HG02981 (cell line): ENCODE measurements around the gene TMEM245.
"Not testable (repeated sequence)": the region's sequence is repeated elsewhere in the genome, so short reads cannot be mapped to it uniquely, and the experiment has no call there.

Experiments used
- ATAC-seq: cut with Tn5 transposase; IDR thresholded peaks from one replicate; pipeline ENCODE4 v1.9.1; 2021; ENCODE audit warnings: mild to moderate bottlenecking, moderate library complexity; ENCODE audit not compliant: unreplicated experiment

Gene TMEM245

DNA sequence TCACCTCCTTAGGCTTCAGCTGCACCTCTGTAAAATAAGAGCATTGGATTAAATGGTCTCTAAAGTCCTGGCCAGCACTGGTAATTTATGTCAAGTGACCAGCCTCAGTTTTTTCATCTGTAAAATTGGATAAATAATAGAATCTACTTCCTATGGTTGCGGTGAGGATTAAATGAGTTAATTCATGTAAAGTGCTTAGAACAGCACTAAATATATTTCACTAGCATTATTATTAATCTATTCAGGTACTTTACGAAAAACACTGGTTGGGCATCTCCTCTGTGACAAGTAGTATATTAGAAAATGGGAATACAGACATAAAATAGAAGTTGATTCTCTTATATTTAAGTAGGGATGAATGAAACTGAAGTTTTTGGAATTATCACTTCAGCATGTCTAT is 13.8 kb upstream of the TMEM245 start:
- ATAC-seq: no peak

DNA sequence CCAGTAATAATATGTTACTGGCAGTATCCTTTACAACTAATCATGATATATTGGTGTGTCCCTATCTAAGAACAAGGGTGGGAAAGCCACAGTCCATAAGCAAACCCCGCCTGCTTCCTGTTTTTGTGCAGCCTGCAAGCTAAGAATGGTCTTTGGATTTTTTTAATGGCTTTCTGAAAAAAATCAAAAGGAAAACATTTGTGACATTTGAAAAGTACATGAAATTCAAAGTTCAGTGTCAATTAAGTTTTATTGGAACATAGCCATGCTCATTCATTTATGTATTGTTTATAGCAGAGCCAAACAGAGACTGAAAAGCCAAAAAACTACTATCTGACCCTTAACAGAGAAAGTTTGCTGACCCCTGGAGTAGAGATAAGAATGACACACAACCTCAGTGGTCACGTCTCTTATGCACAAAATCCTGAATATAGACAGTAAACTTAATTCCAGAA is 12.8 kb upstream of the TMEM245 start:
- no peak for ATAC-seq

DNA sequence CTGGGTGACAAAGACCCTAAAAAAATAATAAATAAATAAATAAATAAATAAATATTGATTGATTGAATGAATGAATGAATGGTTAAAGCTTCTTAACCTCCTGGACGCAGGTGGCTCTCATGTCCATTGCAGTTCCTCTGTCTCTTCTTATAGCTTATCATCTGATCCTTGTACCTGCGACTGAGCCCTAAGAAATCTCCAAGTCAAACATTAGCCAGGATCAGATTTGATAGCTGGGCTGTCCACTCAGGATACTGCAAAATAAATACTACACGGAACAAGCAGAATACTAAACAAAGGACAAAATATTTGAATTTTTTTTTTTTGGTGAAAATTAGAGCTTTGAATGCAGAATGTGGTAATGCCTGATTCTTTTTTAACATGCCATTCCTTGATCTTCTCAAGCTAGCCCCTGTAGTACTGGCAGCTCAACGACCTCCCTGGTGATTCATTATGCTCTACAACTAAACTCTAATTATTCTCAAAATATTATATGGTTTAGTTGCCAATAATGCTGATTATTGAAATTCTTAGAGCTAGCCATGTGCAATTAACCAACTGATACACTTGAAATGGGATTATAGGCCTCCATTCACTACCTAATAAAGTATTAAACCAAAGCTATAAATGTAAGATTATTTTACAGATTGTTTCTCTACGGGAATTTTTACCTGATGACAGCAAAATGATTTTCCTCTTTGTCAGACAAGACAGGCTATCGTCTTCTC is 9.9 kb upstream of the TMEM245 start:
- ATAC-seq: no peak

DNA sequence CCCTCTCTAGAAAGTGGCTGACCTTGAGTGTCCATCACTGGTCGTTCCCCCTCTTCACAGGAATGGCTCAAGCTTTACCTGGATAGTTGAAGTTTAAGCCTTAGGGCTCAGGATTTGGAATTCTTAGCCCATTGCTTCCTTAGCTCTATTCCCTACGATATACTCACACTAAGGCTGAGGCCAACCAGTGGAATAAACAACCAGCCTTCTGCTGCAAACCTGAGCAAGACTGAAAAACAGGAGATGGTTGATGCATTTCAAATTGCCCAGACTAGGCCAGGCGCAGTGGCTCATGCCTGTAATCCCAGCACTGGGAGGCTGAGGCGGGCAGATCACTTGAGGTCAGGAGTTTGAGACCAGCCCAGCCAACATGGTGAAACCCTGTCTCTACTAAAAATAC is 6.9 kb upstream of the TMEM245 start:
- ATAC-seq: not testable (repeated sequence)

DNA sequence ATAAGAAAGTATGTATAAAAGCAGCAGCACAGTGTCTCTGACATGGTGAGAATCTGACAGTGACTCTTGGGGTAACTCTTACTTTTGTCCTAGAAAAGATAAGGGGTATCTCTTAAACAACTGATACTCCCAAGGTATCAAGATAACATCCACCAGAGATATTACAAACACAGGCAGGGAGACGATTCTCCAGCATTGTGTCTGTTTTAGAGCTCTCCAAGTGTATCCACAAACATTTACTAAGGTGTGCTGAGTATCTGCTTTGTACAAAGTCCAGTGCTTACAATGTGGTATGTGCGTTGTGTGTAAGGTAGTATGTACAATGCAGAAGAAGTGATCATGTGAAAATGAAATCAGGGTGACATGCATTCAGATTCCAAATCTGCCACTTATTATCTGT is 4.4 kb upstream of the TMEM245 start:
- no peak for ATAC-seq

DNA sequence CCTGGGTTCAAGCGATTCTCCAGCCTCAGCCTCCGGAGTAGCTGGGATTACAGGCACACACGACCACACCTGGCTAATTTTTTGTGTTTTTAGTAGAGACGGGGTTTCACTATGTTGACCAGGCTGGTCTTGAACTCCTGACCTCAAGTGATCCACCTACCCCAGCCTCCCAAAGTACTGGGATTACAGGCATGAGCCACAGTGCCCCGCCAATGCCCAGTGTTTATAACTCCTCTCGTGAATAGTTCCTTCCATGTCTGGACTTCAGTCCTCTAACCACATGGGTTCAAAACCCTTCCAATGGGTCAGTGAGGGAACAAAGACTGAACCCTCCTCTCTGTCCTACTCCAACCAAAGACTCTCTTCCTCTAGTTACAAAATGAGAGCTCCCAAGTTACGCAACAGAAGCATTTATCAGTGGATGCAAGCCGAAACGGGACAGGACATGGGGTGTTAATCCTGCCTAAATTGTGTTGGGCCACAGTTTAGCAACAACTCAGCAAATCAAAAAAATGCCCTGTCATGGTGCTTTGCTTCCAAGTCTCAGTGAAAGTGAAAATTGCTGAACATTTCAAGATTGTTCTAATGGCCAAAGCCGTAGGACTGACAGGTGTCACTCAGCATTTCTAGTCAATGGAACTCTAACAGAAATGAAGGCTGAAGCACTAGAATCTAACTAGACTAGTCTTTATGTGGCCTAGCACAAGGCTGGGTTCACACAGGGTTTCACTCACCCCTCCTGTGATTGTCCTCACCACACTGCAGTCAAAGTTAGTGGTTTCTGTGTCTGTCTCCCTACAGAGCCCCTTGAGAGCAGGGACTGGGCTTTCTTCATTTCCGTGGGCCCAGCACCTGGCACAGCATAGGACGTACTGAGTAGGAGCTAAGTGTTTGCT is 3.2 kb upstream of the TMEM245 start:
- ATAC-seq: peak; percentile 16

DNA sequence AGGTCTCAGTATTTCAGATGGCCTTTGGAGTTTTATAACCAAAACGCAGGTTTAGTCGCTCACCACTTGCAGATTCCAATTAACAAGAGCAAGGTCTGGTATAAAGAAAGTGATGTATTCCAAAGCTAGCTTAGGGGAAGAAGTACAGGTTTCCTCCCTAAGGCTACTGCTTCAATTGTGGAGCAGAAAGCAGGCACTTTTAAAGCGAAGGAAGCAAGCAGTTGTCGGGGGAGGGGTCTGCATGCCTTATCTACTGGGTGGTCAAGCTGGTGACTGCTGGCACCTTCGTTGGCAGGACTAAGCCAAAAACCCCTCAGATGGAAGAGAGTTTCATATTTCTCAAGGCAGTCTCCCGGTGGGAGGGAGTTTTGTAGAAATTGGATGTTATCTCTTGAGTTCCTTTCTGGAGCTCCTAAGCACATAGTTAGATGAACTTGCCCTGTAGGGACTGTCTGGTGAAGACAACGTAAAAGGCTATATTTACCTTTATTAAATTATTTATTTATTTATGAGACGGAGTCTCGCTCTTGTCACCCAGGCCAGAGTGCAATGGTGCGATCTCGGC is 1.6 kb upstream of the TMEM245 start:
- ATAC-seq: no peak

DNA sequence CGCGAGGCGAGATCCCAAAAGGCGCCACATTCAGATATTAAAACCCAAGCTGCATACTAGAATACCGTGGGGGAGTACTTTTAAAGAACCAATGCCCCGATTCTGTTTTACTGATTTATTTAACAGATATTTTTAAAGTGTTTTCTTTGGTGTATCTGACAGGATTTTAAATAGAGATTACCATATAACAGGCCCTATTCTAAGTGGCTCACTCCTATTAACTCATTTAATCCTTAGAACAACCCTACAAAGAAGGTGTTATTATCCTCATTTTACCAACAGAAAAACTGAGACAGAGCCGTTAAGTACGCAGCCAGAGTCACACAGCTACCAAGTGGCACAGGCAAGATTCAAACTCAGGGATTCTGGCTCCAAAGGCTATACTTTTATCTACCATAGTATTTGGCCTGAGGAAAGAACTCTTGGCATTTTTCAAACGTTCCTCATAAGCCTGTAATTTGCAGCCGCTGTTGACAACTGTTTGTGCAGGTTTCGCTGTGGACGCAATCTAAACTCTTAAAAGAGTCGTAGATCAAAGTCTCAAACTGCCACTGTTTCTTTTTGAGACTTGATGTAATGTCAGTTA is 550 bp upstream of the TMEM245 start:
- ATAC-seq: no peak

DNA sequence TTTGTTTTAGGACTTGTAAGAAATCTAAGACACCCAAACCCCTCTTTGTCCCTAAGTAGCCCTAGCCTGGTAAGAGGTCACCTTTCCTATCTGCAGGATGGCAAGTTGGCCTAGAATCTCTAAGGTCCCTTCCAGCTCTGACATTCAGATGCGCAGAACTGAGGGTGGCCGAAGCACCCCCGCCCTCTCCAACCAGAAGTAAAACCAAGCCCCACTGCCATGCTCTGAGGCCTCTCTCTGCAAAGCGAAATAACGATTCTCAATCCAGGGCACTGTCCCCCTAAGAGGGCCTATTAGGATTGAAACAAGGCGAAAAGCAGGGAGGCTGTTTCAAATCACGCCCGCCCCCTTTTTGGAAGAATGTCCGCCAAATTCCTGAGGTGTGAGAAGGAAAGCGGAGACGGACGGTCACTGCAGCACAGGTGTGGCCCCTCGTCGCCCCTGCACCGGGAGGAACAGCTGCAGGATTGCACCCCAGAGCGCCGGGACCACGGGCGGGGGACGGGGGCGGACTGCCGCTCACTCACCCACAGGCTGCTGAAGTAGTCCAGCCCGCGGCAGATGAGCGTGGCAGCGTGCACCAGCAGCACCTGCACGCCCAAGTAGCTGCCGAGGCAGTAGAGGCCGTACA is 824 bp downstream of the TMEM245 start:
- ATAC-seq: no peak

DNA sequence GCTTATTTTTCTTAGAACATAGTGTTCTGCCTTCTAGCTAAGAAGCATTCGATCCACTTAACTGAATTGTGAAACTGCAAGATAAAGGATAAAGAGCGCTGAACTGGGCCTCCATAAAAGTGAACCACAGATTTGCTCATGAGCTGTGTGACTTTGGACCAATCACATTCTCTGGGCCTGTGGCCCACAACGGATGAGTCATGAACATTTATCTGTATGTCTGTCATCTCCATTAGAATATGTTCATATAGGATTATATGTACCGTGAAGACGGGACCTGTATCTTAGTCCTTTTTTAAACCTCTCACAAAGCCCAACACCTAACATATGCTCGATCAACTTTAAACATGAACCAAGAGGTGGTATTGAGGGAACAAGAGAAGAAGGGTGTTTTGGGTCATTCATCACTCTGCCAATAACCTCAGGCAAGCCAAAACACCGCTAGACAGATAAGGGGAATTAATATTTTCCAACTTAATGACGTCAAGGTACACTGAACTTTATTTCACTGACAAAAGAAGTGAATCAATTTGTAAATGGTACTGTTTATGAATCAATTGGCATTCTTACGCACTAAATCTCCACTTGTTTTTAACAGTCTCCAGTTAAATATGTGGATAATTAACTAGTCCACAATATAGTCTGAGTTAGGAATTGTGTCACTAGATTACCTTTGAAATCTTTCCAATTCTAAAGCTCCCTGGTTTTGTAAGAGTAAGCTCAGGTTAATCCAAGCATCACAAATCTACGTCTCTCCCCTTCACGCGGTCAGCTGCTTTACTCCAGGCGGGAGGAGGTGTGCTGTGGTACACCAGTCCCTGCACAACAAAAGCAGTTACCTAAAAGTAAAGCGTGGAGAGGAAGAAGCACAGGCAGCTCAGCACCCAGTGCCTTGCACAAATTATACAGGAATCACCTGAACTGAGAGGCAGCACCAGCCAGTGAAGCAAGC is 1.6 kb downstream of the TMEM245 start:
- ATAC-seq: no peak

DNA sequence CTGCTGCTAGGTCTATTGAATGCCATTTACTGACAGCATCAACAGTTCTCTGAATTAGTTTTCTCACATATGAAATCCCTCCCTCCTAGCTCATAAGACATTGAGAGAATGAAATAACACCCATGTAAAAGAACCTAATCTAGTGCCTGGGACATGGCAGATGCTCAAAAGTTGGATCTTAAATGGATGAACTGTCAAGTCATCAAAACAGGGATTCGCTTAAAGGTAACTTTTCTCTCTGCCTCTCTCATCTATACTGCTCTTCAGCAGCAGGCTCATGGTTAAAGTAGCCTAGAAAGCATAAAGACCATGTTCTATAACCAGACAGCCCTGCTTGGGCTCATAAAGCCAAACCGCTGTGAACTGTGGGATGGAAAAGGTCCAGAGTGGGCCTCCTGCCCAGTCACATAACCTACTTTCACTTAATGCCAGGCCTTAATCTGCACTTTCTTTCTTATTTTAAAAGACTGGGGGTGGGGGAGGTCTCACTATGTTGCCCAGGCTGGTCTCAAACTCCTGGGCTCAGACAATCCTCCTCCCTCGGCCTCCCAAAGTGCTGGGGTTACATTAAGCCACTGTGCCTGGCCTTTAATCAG is 3.7 kb downstream of the TMEM245 start:
- no peak for ATAC-seq

DNA sequence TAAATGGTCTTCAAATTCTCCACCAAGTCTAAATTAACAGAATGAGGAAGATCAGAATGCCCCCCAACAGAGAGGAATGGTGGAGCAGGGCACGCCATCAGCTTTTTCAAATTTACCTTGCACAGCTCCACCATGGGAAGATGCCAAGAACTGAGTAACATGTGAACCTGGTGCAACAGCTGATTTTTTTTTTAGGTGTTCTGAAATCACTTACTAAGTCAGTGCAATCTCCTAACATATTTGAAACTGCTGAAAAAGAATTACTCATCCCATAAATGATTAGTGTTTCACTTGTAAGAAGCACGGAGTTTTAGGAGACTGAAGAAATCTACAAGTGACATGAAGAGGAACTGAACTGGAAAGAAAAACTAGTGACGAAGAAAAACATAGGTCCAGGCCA is 5.1 kb downstream of the TMEM245 start:
- ATAC-seq: no peak

DNA sequence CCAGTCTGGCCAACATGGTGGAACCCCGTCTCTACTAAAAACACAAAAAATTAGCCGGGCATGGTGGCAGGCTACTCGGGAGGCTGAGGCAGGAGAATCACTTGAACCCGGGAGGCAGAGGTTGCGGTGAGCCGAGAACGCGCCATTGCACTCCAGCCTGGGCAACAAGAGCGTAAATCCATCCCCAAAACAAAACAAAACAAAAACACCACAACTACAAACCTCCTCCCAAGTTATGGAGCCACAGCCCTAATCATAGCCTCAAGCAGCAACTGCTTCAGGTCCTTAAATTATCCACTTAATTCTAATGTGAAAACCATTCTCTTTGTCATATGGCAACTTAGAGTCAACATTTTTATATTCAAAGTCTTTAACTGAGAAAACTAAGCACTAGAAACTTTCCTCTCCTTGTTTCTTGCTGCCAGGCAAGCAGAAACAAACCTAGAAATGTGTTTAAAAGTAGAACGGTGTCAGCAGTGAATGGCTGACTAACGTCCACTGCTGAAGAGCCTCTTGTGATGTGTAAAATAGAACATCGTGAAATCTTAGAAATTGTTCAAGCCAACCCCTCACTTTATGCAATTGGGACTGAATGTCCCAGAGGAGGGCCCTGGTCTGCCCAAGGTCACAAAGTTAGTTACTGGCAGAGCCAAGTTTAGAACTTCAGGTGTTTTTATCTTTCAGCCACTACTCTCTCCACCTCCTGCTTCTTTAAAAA is 5.7 kb downstream of the TMEM245 start:
- ATAC-seq: no peak

DNA sequence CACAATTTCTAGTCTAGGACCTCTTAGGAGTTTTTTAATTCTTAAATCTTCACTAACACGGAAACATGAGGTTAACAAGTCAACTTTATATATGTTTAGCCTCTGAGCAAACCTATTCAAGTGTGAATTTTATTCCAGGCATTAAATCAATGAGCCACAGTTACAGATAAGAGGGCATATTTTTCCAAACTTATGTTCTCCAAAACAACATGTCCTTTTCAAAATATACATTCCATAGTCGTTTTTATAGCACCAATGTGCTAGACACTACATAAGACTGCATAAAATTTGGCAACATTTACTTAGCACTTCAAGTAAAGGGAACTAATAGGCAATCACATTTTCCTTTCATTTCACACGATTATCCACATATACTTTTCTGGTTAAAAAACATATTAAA is 6.5 kb downstream of the TMEM245 start:
- ATAC-seq: no peak

DNA sequence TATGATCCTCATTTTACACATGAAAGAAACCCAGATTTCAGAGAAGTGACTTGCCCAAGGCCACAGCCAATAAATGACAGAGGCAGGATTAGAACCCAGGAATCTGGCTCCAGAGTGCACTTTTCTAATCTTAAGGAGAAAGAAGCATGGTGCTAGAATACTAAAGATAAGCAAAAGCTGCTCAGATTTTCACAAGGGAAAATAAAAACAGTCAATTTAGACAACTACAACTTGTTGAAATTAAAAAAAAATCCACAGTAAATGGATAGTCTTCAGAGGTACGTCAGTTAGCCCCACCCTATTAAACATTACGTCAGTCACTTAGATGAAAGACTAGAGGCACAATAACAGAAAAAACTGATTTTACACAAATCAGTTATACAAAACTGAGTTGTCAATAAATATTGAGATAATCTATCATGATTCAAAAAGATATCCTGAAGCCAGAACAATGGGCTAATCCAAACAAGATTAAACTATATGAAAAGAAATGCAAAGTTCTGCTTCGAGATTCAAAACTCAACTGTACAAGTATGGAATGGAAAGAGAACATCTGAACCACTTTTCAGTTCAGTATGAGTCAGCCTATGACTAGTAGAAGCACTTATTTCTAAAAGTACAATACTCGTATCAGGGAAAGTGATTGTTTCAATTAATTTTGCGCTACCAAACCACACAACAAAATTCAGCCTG is 9.3 kb downstream of the TMEM245 start:
- ATAC-seq: peak; percentile 86

DNA sequence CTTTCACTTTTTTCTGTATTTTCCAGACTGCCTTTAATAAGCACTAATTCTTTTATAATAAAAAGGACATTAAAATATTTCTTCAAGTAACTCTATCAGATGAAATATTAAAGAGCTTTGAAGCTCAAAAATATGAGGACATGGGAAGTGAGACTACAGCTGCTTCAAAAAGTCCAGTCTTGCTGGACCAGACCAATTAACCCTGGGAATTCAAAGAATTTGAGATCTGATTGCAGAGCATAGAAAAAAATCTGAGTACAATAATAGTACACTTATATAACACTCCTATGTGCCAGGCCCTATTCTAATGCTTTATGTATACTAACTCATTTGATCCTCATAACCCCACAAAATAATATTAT is 9.8 kb downstream of the TMEM245 start:
- ATAC-seq: no peak

DNA sequence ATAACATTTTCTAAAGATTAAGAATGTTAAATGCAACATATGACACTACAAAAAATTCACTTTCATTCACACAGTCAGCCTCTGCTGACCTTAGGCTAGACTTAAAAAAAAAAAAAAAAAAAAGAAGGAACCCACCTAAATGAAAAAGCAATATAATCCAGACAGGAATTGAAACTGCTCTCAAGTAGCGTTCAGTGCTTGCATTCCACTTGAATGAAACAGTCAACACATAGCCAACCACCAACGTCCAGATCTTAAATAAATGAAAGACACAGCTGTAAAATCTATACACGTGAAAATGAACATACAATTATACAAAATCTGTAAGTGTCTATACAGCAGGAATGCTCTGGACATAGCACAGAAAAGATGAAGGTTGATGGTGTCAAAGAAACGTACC is 11.4 kb downstream of the TMEM245 start:
- no peak for ATAC-seq
